Measurements from ENCODE around the gene GLIPR1L1. TPM values are rescaled to one million over a fixed set of nuclear protein-coding genes. Genes with fewer than 3 reads are reported as not detected.
A peak's percentile ranks its signal among the peaks of the same experiment; 100 is the strongest.
"Not testable (repeated sequence)": the region's sequence is repeated elsewhere in the genome, so short reads cannot be mapped to it uniquely, and the experiment has no call there.

Gene GLIPR1L1
- total RNA-seq, 2 experiments from 2014 or later: not detected

- H3K9me3 ChIP-seq (ENCODE audit: control insufficient read depth in 1 of 2, insufficient read depth in 1 of 2, low read length in 2 of 2): no peaks in the 10 kb centered on the region
- intact Hi-C loops (cut with DNase I, micrococcal nuclease): loop anchor here in 1 of 2 experiments (2.0 kb wide), 1 partner anchor 41 kb away; no protein-coding TSS in a partner anchor
- H3K27ac ChIP-seq (ENCODE audit: low read depth in 1 of 2, low read length in 2 of 2): no peak overlapping the region
- peaks cover 14% of the 10 kb centered on the region for H3K27me3 Mint-ChIP-seq
- H3K9me3 Mint-ChIP-seq: no peaks in the 10 kb centered on the region
- H3K36me3 Mint-ChIP-seq (ENCODE audit: low read depth): no peaks in the 10 kb centered on the region
- ChIA-PET CTCF (no interaction called here), POLR2A (no interaction called here)
- H3K27ac Mint-ChIP-seq: no peak overlapping the region
- DNase-seq: no peak
- H3K36me3 ChIP-seq (ENCODE audit: insufficient read depth, low read length): no peaks in the 10 kb centered on the region
- no peak for ATAC-seq (ENCODE audit: poor library complexity)
- no peaks in the 10 kb centered on the region for H3K4me1 ChIP-seq (ENCODE audit: insufficient read depth, low read length)
- H3K4me3 Mint-ChIP-seq: no peak overlapping the region
- no peak overlapping the region for H3K4me3 ChIP-seq (ENCODE audit: low read length)
- TF ChIP-seq CTCF (IDR thresholded peaks at IDR 0.05): no peak
- H3K4me1 Mint-ChIP-seq (ENCODE audit: low read depth): no peaks in the 10 kb centered on the region
- H3K27me3 ChIP-seq (ENCODE audit: control insufficient read depth in 1 of 2, insufficient read depth in 2 of 2, low read length in 2 of 2): no peaks in the 10 kb centered on the region
These were observed 7.4 kb downstream of the GLIPR1L1 start for GRCh38 chr12:75341873-75342272.

GRCh38 chr12:75345531-75345930, 11.1 kb downstream of the GLIPR1L1 start:
- peaks cover 9% of the 10 kb centered on the region for H3K27me3 Mint-ChIP-seq
- ATAC-seq (ENCODE audit: poor library complexity): no peak
- no peak overlapping the region for H3K27ac Mint-ChIP-seq
- H3K4me1 Mint-ChIP-seq (ENCODE audit: low read depth): no peaks in the 10 kb centered on the region
- Histone ChIP-seq H3K4me3 (ENCODE audit: low read length) (no peak overlapping the region), H3K9me3 (ENCODE audit: control insufficient read depth in 1 of 2, insufficient read depth in 1 of 2, low read length in 2 of 2) (no peaks in the 10 kb centered on the region), H3K27ac (ENCODE audit: low read depth in 1 of 2, low read length in 2 of 2) (no peak overlapping the region), H3K27me3 (ENCODE audit: control insufficient read depth in 1 of 2, insufficient read depth in 2 of 2, low read length in 2 of 2) (no peaks in the 10 kb centered on the region), H3K36me3 (ENCODE audit: insufficient read depth, low read length) (no peaks in the 10 kb centered on the region), H3K4me1 (ENCODE audit: insufficient read depth, low read length) (no peaks in the 10 kb centered on the region)
- no peak overlapping the region for H3K4me3 Mint-ChIP-seq
- H3K36me3 Mint-ChIP-seq (ENCODE audit: low read depth): no peaks in the 10 kb centered on the region
- POLR2A ChIA-PET: no interaction called here
- TF ChIP-seq CTCF (IDR thresholded peaks at IDR 0.05): no peak
- CTCF ChIA-PET: interaction anchor here (1.6 kb wide), 1 partner anchor 11 kb away, joined by 4 read pairs; the partner anchor contains the start of gene GLIPR1L1
- no peaks in the 10 kb centered on the region for H3K9me3 Mint-ChIP-seq
- no peak for DNase-seq
- intact Hi-C loops (cut with DNase I, micrococcal nuclease): no loop called here

GRCh38 chr12:75346215-75346614, 11.7 kb downstream of the GLIPR1L1 start:
- H3K27me3 ChIP-seq (ENCODE audit: control insufficient read depth in 1 of 2, insufficient read depth in 2 of 2, low read length in 2 of 2); H3K27ac Mint-ChIP-seq; H3K36me3 ChIP-seq (ENCODE audit: insufficient read depth, low read length); intact Hi-C loops (cut with DNase I, micrococcal nuclease); H3K4me1 ChIP-seq (ENCODE audit: insufficient read depth, low read length); H3K36me3 Mint-ChIP-seq (ENCODE audit: low read depth); H3K4me1 Mint-ChIP-seq (ENCODE audit: low read depth); H3K9me3 ChIP-seq (ENCODE audit: control insufficient read depth in 1 of 2, insufficient read depth in 1 of 2, low read length in 2 of 2); H3K27ac ChIP-seq (ENCODE audit: low read depth in 1 of 2, low read length in 2 of 2); H3K4me3 ChIP-seq (ENCODE audit: low read length); H3K27me3 Mint-ChIP-seq; POLR2A ChIA-PET; H3K9me3 Mint-ChIP-seq; H3K4me3 Mint-ChIP-seq: not testable (repeated sequence)
- CTCF ChIA-PET: interaction anchor here (1.6 kb wide), 1 partner anchor 12 kb away, joined by 4 read pairs; the partner anchor contains the start of gene GLIPR1L1
- ATAC-seq (ENCODE audit: poor library complexity) (peak; percentile 48), DNase-seq (peak in 3 of 14 experiments; percentile 24 to 57 (median 29))

- intact Hi-C loops (cut with DNase I, micrococcal nuclease): no loop called here
- no peaks in the 10 kb centered on the region for H3K4me1 Mint-ChIP-seq (ENCODE audit: low read depth)
These were observed 15.5 kb downstream of the GLIPR1L1 start for GRCh38 chr12:75349946-75350345.

More at GRCh38 chr12:75349946-75350345, 15.5 kb downstream of the GLIPR1L1 start:
- no peak overlapping the region for H3K27ac Mint-ChIP-seq
- DNase-seq (no peak), ATAC-seq (ENCODE audit: poor library complexity) (no peak)
- Histone ChIP-seq H3K27me3 (ENCODE audit: control insufficient read depth in 1 of 2, insufficient read depth in 2 of 2, low read length in 2 of 2) (no peaks in the 10 kb centered on the region), H3K4me3 (ENCODE audit: low read length) (no peak overlapping the region), H3K36me3 (ENCODE audit: insufficient read depth, low read length) (no peaks in the 10 kb centered on the region), H3K4me1 (ENCODE audit: insufficient read depth, low read length) (no peaks in the 10 kb centered on the region), H3K27ac (ENCODE audit: low read depth in 1 of 2, low read length in 2 of 2) (no peak overlapping the region), H3K9me3 (ENCODE audit: control insufficient read depth in 1 of 2, insufficient read depth in 1 of 2, low read length in 2 of 2) (no peaks in the 10 kb centered on the region)
- POLR2A ChIA-PET: no interaction called here
- CTCF ChIA-PET: no interaction called here
- peaks cover under 1% of the 10 kb centered on the region for H3K9me3 Mint-ChIP-seq
- H3K4me3 Mint-ChIP-seq: no peak overlapping the region
- H3K27me3 Mint-ChIP-seq: peaks cover 4% of the 10 kb centered on the region
- TF ChIP-seq CTCF (IDR thresholded peaks at IDR 0.05): no peak
- H3K36me3 Mint-ChIP-seq (ENCODE audit: low read depth): peaks cover 3% of the 10 kb centered on the region
